GM19397 (cell line): ENCODE measurements around the gene SECTM1.
A peak's percentile ranks its signal among the peaks of the same experiment; 100 is the strongest.
"Not testable (repeated sequence)": the region's sequence is repeated elsewhere in the genome, so short reads cannot be mapped to it uniquely, and the experiment has no call there.

Experiments
- ATAC-seq: cut with Tn5 transposase; IDR thresholded peaks from one replicate; pipeline ENCODE4 v1.9.1; 2021; ENCODE audit warnings: mild to moderate bottlenecking, moderate library complexity; ENCODE audit not compliant: unreplicated experiment

SECTM1 gene

GRCh38 chr17:82370471-82371332 lies 37.1 kb upstream of the SECTM1 start:
- no peak for ATAC-seq

GRCh38 chr17:82369211-82369610 lies 35.6 kb upstream of the SECTM1 start:
- ATAC-seq = no peak

GRCh38 chr17:82367724-82368524 lies 34.4 kb upstream of the SECTM1 start:
- ATAC-seq = no peak

GRCh38 chr17:82366749-82367148 lies 33.2 kb upstream of the SECTM1 start:
- no peak for ATAC-seq

GRCh38 chr17:82365606-82366295 lies 32.2 kb upstream of the SECTM1 start:
- ATAC-seq = no peak

GRCh38 chr17:82361885-82362633 lies 28.5 kb upstream of the SECTM1 start:
- ATAC-seq = no peak

GRCh38 chr17:82359451-82360074 lies 26.0 kb upstream of the SECTM1 start:
- ATAC-seq = not testable (repeated sequence)

- ATAC-seq = no peak
Measured at GRCh38 chr17:82358465-82359350, 25.1 kb upstream of the SECTM1 start, which contains the start of gene TEX19. TEX19 (plus strand) TSS chr17:82359247; CDS start chr17:82362151, 2,904 bp downstream.

- no peak for ATAC-seq
Measured at GRCh38 chr17:82357394-82357793, 23.8 kb upstream of the SECTM1 start.

- ATAC-seq = no peak
Measured at GRCh38 chr17:82356845-82357355, 23.3 kb upstream of the SECTM1 start.

GRCh38 chr17:82355770-82356427 lies 22.3 kb upstream of the SECTM1 start:
- ATAC-seq = no peak

- ATAC-seq = no peak
Measured at GRCh38 chr17:82354804-82355308, 21.3 kb upstream of the SECTM1 start.

- no peak for ATAC-seq
Measured at GRCh38 chr17:82353484-82353883, 19.9 kb upstream of the SECTM1 start.

- ATAC-seq = peak; percentile 55
Measured at GRCh38 chr17:82351713-82352488, 18.3 kb upstream of the SECTM1 start.

GRCh38 chr17:82351254-82351712 lies 17.7 kb upstream of the SECTM1 start:
- peak; percentile 53 for ATAC-seq

- ATAC-seq = no peak
Measured at GRCh38 chr17:82350182-82351030, 16.8 kb upstream of the SECTM1 start.
